H1 (cell line): Measurements from ENCODE around the gene CD48.
"Not testable (repeated sequence)": the region's sequence is repeated elsewhere in the genome, so short reads cannot be mapped to it uniquely, and the experiment has no call there.

Source experiments
- CTCF ChIP-seq, 3 experiments: IDR thresholded peaks; 1 replicate in 2 of 3; 2 replicates in 1 of 3; pipeline versions ENCODE4 v1.5.1 to v1.6.1; 2011; ENCODE audit warnings: low read length in 3 of 3, mild to moderate bottlenecking in 3 of 3, inconsistent platforms in 2 of 3, low read depth in 1 of 3, moderate library complexity in 1 of 3; ENCODE audit not compliant: insufficient read depth in 1 of 3; ENCODE audit errors: control extremely low read depth in 1 of 3
- MAX ChIP-seq: IDR thresholded peaks from 2 replicates; pipeline ENCODE4 v1.6.1; 2012; ENCODE audit warnings: inconsistent platforms
- TCF12 ChIP-seq: IDR thresholded peaks from 2 replicates; pipeline ENCODE4 v1.6.1; 2011; ENCODE audit warnings: low read depth, mild to moderate bottlenecking, low read length
- TEAD4 ChIP-seq: IDR thresholded peaks from 2 replicates; pipeline ENCODE4 v1.6.1; 2012; ENCODE audit warnings: low read depth, low read length, inconsistent platforms, mixed read lengths

- TF ChIP-seq TCF12; CTCF (IDR thresholded peaks at IDR 0.05; ENCODE audit: control extremely low read depth in 1 of 3, insufficient read depth in 1 of 3, low read depth in 1 of 3, low read length in 3 of 3); MAX; TEAD4: not testable (repeated sequence)
Observed at GRCh38 chr1:160714034-160714648, 2.5 kb upstream of the CD48 start.
